GM10847 (cell line): ENCODE results near the gene ACVR1.

Experiments used
- POLR2A ChIP-seq: IDR thresholded peaks from 2 replicates; pipeline ENCODE4 v1.6.1; 2011; ENCODE audit not compliant: insufficient read length; ENCODE audit errors: extremely low read depth

The ACVR1 gene

GRCh38 chr2:157800838-157801495 is 75.2 kb downstream of the ACVR1 start:
- TF ChIP-seq POLR2A: no peak

GRCh38 chr2:157793053-157793612 is 83.0 kb downstream of the ACVR1 start:
- TF ChIP-seq POLR2A: no peak

GRCh38 chr2:157792335-157793052 is 83.6 kb downstream of the ACVR1 start:
- TF ChIP-seq POLR2A: no peak

DNA sequence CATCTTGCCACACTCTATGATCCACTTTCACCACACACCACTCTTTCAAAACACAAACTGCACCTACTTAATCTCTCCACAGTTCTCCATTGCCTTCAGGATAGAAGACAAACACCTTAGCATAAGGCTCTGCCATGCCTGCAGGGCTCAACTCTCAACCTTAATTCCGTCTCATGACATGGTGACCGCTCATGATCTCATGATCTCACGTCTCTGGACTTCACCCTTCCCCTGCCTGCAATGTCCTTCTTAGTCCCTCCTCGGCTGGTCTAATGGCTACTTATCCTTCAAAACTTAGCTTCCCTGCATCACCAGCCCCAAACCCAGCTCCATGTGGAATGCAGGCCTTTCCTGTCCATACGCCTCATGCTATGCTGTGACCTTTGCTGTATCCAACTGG is 85.3 kb downstream of the ACVR1 start:
- TF ChIP-seq POLR2A: no peak

GRCh38 chr2:157789933-157790511 is 86.1 kb downstream of the ACVR1 start:
- no peak for TF ChIP-seq POLR2A

DNA sequence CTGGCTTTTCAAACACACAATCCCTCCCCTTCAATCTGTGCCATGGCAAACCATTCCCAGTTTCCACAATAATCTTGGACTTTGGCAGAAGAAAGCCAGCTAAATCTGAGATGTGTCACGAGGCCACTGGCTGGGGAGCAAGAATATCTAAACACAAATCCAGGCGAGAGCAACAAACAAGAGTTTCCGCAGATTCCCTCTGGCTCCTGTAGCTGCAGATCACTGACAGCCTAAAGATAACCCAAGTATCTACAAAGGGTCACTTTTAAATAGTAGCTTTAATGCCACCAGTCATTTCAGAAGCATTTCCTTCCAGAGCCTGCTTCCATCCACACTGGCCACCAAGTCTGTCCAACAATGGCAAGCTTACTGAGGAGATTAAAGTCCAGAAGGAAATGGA is 86.9 kb downstream of the ACVR1 start:
- TF ChIP-seq POLR2A: no peak

GRCh38 chr2:157788201-157788600 is 87.9 kb downstream of the ACVR1 start:
- TF ChIP-seq POLR2A: no peak

- TF ChIP-seq POLR2A: no peak
These were observed 88.7 kb downstream of the ACVR1 start for GRCh38 chr2:157787364-157787938.

GRCh38 chr2:157786663-157787363 is 89.3 kb downstream of the ACVR1 start:
- no peak for TF ChIP-seq POLR2A

GRCh38 chr2:157785866-157786662 is 90.1 kb downstream of the ACVR1 start:
- TF ChIP-seq POLR2A: no peak

DNA sequence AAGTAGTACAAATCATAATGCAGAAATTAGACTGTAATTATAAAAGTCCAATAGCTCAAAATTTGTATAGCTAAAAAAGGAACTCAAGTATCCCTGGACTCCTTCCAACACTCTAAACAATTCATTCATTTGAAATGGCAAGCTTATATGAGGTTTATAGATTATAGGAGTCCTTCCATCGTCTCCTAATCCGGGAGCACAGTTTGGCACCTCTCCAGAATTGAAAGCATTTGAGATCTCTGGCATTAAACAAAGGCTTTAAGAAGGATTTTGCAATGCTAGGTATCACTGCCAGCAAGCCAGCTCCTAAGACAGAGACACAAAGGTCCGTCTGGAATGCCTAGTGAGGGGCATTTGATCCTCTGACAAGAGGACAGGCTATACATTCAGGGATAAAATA is 90.9 kb downstream of the ACVR1 start:
- no peak for TF ChIP-seq POLR2A

DNA sequence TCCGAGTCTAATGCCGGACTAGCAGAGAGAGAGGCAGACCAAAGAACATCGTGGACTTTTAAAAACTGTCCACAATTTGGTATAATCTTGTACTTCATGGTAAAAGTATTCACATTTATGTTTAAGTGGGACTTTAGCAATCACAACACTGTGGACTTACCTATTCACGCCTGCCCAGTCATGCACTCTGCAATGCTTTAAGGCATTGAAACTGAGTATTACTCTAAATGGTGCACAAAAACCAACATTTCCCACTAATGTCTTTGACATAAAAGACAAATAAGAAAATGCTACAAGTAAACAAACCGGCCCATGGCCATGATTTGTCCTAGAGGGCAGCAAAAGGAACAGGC is 91.3 kb downstream of the ACVR1 start:
- TF ChIP-seq POLR2A: no peak

DNA sequence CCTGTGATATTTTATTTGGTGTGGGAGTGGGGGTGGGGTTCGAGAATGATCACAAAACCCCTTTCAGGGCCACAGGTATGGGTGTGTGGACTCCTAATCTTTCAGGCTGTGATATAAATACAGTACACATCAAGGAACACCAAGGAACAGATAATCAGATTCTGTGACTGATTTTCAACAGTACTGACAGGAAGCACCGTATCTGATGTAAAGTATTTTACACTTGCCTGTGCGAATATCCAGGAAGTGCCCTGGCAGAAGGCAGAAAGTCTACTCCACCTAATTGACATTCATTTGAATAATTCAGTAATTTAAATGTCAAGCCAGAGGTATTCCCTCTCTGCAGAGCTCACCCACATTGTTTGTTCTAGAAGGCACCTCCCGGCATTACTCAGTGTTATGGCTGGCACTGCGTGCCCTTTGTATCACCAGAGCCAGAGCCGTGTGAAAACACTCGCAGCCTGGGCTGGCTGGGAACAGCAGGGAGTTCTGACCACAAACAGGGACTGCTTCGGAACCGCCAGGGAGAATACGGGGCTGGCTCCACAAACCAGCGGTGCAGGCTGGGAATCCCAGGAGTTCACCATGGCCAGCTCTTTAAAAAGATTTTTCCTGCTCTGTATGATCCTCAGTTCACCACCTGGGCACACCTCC is 91.8 kb downstream of the ACVR1 start:
- no peak for TF ChIP-seq POLR2A

DNA sequence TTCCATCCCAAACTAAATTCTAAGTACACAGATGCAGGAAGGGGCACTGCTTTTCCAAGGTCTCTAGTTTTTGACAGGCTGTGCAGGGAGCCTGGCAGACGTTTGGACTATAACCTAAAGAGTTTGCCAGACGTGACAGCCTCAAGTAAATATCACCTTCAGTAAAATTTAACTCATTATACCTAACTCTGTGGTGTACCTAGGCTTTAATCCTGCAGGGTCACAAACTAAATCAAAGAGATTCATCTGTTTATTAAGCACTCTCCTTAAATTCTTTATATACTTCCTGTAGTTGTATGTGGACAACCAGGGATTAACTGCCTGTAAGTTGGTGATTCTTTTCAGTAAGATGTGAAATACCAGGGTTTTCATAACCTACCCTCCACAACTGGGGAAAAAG is 92.9 kb downstream of the ACVR1 start:
- TF ChIP-seq POLR2A: no peak
